IPS DF 4.7 (cell line): Measurements from ENCODE around the gene EBPL.
"Not testable (repeated sequence)": the region's sequence is repeated elsewhere in the genome, so short reads cannot be mapped to it uniquely, and the experiment has no call there.

Experiments
- DNase-seq: peaks from one replicate; pipeline ENCODE4 v3.0.0-alpha.2; 2013; ENCODE audit warnings: low spot score; ENCODE audit errors: extremely low read depth

EBPL gene

GRCh38 chr13:49635599-49636433 is 55.5 kb downstream of the EBPL start:
- DNase-seq = peak; percentile 74

- no peak for DNase-seq
Measured at GRCh38 chr13:49633710-49634109, 57.6 kb downstream of the EBPL start.

GRCh38 chr13:49632156-49632555 is 59.1 kb downstream of the EBPL start:
- DNase-seq = no peak

GRCh38 chr13:49630580-49630979 is 60.7 kb downstream of the EBPL start:
- no peak for DNase-seq

- DNase-seq = no peak
Measured at GRCh38 chr13:49629947-49630346, 61.3 kb downstream of the EBPL start.

GRCh38 chr13:49629196-49629938 is 61.9 kb downstream of the EBPL start:
- DNase-seq = no peak

GRCh38 chr13:49627831-49628652 is 63.2 kb downstream of the EBPL start, which contains the start of gene ARL11:
Gene ARL11 (plus strand): TSS chr13:49628507. CDS start chr13:49630448, 1,941 bp downstream.
- DNase-seq = no peak

GRCh38 chr13:49625392-49626079 is 65.8 kb downstream of the EBPL start:
- no peak for DNase-seq

GRCh38 chr13:49624229-49624628 is 67.1 kb downstream of the EBPL start:
- DNase-seq = no peak

- no peak for DNase-seq
Measured at GRCh38 chr13:49622174-49622946, 68.9 kb downstream of the EBPL start.

GRCh38 chr13:49620170-49620621 is 71.1 kb downstream of the EBPL start:
- DNase-seq = no peak

GRCh38 chr13:49616676-49617065 is 74.6 kb downstream of the EBPL start:
- no peak for DNase-seq

GRCh38 chr13:49615836-49616675 is 75.2 kb downstream of the EBPL start:
- no peak for DNase-seq

GRCh38 chr13:49612042-49612441 is 79.2 kb downstream of the EBPL start:
- not testable (repeated sequence) for DNase-seq
